Right cardiac atrium (tissue), 5 donors: ENCODE data around the gene PLEKHA6. TPM values are rescaled to one million over a fixed set of nuclear protein-coding genes. Genes with fewer than 3 reads are reported as not detected.

ENCODE experiments used
- ATAC-seq, 2 donors: fragments of 200-7000 bp; cut with Tn5 transposase; one replicate each; pipeline versions ENCODE4 v1.8.0 to v1.9.1; 2020; ENCODE audit warnings: moderate library complexity in 2 of 2, mild to moderate bottlenecking in 1 of 2
- DNase-seq, 3 donors: peaks; one replicate each; pipeline ENCODE4 v3.0.0-alpha.2; 2020
- H3K27ac ChIP-seq: one replicate; pipeline ENCODE4 v1.5.1; 2013; ENCODE audit warnings: mild to moderate bottlenecking, low read length, control low read depth, moderate library complexity
- H3K27me3 ChIP-seq: one replicate; pipeline ENCODE4 v1.6.1; 2013; ENCODE audit not compliant: control insufficient read depth, insufficient read depth
- H3K4me1 ChIP-seq: one replicate; pipeline ENCODE4 v1.6.1; 2013; ENCODE audit warnings: low read length; ENCODE audit not compliant: control insufficient read depth, insufficient read depth
- H3K4me3 ChIP-seq: one replicate; pipeline ENCODE4 v1.5.1; 2013; ENCODE audit warnings: low read length, control low read depth
- H3K9me3 ChIP-seq: one replicate; pipeline ENCODE4 v1.6.1; 2013; ENCODE audit warnings: low read length; ENCODE audit not compliant: control insufficient read depth
- WGBS: extraction: QIAGEN DNeasy Blood & Tissue Kit; methylation state at CpG from one replicate; pipeline ENCODE4 v1.1.7; 2013; 5-methylcytosine and 5-hydroxymethylcytosine counted together
- intact Hi-C, 4 donors: fragments of 100-400 bp; cut with DNase I; formaldehyde crosslinking; loops; one replicate each; pipeline versions ENCODE4 v1.11.0 to v1.14.0; 2022 to 2023
- polyA plus RNA-seq: library from polyadenylated mRNA; stranded (reverse); fragments of 200-250 nt; gene quantifications from one replicate; pipeline ENCODE4 v1.2.3, GENCODE V29; 2013
- total RNA-seq, 4 donors: library from RNA; stranded (reverse); fragmentation: NEBNext Ultra II Directional; extraction: Animal tissue kit (Norgen Biotek cat#: 25700); gene quantifications; one replicate each; pipeline ENCODE4 v1.2.1, GENCODE V29; 2021
- donor health status: healthy with polysubstance abuse.
- donor health status: DM: no; HTN: yes; CAD: no.
- donor health status: DM: no; HTN: no; CAD: no.
- donor health status: DM: no; HTN: yes; CAD: no; lungs with severe emphysema.
- donor health status: DM: yes; HTN: yes; CAD: no.

The PLEKHA6 gene
- total and polyA plus RNA-seq, 5 donors = 17.7 to 55.4 (median 28.9) TPM

DNA sequence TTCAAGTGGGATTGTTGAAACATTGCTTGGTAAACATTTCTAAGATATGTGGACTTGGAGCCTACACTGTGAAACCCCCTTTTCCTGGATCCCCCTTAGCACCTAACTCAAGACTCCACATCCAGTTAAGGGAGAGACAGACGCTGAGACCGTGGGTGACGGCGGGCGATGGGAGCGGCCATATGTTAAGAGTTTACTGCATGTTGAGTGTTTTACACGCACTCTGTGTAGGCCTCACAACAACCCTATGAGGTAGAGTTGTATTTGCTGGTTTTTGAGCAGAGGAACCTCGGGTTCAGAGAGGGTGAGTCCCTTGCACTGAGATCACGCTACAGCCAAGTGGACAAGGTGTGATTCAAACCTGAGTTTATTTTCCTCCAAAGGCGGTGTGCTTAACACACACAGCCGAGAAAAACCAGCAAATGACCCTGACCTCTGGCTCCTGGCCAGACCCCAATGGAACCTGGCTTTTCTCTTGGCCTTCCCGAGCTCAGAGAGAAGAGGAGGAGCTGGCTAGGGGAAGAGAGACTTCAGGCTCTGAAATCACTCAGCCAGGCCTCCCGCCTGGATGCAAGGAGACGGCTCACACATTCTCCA lies 99.0 kb downstream of the PLEKHA6 start:
- 83% methylated on average over 14 of the region's 14 CpGs for WGBS
- Histone ChIP-seq H3K4me1 (peaks cover 10% of the 10 kb centered on the region), H3K27ac (no peak overlapping the region), H3K4me3 (no peak overlapping the region), H3K27me3 (no peaks in the 10 kb centered on the region), H3K9me3 (no peaks in the 10 kb centered on the region)
- intact Hi-C loops = no loop called here
- DNase-seq (no peak), ATAC-seq (no peak)

DNA sequence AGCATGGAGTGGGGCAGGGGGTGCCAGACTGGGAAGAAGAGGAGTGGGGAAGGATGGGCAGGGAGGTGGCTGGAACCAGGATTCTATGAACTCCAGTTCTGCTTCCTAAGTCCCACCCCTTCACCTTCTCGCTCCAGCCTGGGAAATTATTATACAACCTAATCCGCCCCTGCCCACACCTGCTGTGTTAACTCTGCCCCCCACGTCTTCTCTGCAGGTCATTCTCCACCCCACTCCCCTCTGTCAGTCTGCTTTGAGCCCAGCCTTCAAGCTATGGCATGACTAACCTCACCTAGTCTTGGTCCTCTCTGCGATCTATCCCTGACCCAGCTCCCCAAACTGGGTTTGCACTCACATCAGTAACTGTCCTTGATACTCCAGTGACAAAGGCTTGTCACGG lies 99.9 kb downstream of the PLEKHA6 start:
- peaks cover 6% of the 10 kb centered on the region for H3K4me1 ChIP-seq
- intact Hi-C loops = loop anchor here (5.0 kb wide), 1 partner anchor 103 kb away; no protein-coding TSS in a partner anchor

DNA sequence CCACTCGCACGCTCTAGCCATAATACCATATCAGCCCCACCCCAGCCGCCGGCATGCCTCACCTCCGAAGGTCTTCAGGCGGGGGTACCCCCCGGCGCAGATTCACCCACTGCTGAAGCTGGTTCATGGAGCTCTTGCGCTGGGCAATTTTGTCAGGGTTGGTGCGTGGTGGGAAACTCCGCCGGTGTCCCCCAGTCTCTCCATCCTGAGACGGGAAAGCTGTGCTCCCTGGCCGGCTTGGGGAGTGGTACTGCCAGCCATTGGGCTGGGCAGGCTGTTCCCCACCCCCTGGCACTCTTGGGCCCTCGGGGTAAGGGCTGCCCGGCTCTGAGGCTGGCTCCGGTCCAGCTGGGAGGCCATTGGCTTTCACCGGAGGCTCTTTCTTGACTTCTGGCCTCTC lies 100.5 kb downstream of the PLEKHA6 start:
- WGBS = 85% methylated on average over 18 of the region's 18 CpGs
- DNase-seq (no peak), ATAC-seq (no peak)
- Histone ChIP-seq H3K4me1 (peaks cover 2% of the 10 kb centered on the region), H3K4me3 (no peak overlapping the region), H3K27me3 (no peaks in the 10 kb centered on the region), H3K27ac (no peak overlapping the region), H3K9me3 (no peaks in the 10 kb centered on the region)
- intact Hi-C loops = loop anchor here (5.0 kb wide), 1 partner anchor 103 kb away; no protein-coding TSS in a partner anchor

More for the DNA sequence above, 99.9 kb downstream of the PLEKHA6 start:
- H3K4me3 ChIP-seq = no peak overlapping the region
- WGBS = 90% methylated on average over 5 of the region's 5 CpGs
- no peaks in the 10 kb centered on the region for H3K27me3 ChIP-seq
- H3K9me3 ChIP-seq = no peaks in the 10 kb centered on the region
- ATAC-seq (no peak), DNase-seq (no peak)
- no peak overlapping the region for H3K27ac ChIP-seq

DNA sequence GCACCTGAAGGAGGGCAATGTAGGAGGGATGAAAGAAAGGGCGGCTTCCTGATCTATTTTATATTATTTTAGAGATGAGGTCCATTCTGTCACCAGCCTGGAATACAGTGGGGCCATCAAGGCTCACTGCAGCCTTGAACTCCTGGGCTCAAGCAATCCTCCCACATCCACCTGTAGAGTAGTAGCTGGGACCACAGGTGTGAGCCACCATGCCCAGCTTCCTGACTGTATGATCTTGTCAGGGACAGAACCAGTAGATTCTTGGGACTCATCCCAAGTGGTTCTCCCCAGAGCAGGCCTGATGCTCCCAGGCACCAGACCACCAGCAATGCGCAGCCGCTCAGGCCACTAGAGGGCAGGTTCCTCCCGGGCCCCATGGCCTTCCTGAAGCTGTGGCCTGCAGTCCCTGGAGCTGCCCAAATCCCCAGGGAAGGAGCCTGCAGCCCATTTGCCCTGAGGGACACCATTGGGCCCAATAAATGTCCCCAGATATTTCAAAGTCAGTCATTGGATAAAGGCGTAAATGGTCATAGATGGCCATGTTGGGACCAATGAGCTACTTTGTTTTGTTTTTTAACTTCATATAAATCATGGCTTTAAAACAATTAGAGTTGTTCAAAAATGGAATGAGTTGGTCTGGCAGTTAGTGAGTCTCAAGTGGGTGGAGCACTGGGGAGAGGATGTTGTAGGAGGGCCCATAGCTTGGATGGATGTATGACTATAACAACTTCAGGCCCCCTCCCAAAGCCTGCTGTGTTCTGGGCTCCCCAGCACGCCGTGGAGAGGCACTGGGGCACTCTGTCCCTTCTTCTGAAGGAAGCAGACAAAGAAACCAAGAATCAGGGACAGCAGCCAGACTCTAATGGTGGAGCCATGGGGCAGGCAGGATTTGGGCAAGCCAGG lies 101.3 kb downstream of the PLEKHA6 start:
- DNase-seq (peak; percentile 61 to 81 (median 78)), ATAC-seq (peak; percentile 41 to 64)
- Histone ChIP-seq H3K4me1 (peaks cover 2% of the 10 kb centered on the region), H3K27me3 (no peaks in the 10 kb centered on the region), H3K9me3 (no peaks in the 10 kb centered on the region), H3K27ac (no peak overlapping the region), H3K4me3 (no peak overlapping the region)
- 55% methylated on average over 7 of the region's 7 CpGs for WGBS
- intact Hi-C loops = loop anchor here (5.0 kb wide), 1 partner anchor 104 kb away; no protein-coding TSS in a partner anchor

DNA sequence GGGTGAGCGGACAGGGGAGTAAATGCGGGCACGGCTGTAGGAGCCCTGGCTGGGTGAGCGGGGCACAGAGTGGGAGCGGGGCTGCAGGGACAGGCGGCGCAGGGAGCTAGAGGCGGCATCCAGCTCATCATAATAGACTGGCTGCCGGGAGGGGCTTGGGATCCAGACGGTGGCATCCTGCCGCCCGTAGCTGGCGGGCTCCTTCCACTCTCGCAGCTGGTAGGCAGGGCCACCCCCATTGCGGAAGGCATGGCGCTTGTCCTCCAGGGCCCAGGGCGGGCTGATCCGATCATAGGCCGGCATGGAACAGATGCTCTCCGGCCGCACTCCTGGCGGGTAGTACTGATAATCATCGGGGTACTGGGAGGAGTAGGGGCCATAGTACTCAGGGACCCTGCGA lies 102.3 kb downstream of the PLEKHA6 start:
- intact Hi-C loops = loop anchor here (5.0 kb wide), 1 partner anchor 105 kb away; no protein-coding TSS in a partner anchor
- 93% methylated on average over 24 of the region's 24 CpGs for WGBS
- ATAC-seq (no peak), DNase-seq (no peak)
- no peak overlapping the region for H3K27ac ChIP-seq
- no peaks in the 10 kb centered on the region for H3K27me3 ChIP-seq
- no peaks in the 10 kb centered on the region for H3K4me1 ChIP-seq
- no peaks in the 10 kb centered on the region for H3K9me3 ChIP-seq
- H3K4me3 ChIP-seq = no peak overlapping the region

DNA sequence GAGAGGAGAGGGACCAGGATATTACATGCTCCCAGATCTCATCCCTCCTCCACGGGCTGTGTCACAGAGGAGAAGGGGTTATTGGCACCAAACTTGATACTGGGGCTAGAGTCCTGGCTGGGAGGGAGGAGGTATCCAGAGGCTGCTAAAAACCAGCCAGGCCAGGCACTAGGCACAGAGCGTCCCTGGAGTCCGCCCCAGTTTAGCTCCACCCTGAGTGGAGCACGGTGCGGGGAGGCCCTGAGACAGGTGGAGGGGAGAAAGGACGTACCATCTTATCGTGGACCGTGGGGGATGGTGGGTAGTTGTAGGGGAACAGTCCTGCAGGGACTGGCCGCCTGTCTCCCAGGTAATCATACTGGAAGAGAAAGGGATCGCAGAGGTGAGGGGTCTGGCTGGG lies 103.2 kb downstream of the PLEKHA6 start:
- 78% methylated on average over 10 of the region's 10 CpGs for WGBS
- intact Hi-C loops = loop anchor here (5.0 kb wide), 1 partner anchor 106 kb away; no protein-coding TSS in a partner anchor
- no peak overlapping the region for H3K27ac ChIP-seq
- ATAC-seq (peak in 1 of 2 donors; percentile 17), DNase-seq (no peak)
- no peaks in the 10 kb centered on the region for H3K9me3 ChIP-seq
- peaks cover 2% of the 10 kb centered on the region for H3K4me1 ChIP-seq
- H3K4me3 ChIP-seq = no peak overlapping the region
- no peaks in the 10 kb centered on the region for H3K27me3 ChIP-seq

DNA sequence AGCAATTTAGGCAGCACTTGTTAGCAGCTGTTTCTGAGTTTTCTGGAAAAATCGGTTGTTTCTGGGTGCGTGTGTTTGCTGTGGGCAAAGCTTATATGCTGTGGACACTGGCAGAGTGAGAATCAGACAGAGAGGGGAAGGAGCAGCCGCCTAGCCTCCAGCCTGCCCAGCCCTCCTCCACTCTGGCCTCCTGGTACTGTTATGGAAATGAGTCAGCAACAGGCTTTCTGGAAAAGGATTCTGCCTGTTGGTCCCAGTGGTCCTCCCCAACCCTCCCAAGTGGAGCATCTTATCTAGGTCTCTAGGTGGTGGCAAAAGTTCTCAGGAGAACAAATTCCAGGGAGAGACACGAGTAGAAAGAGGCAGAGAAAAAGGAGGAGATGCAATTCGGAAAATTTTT lies 103.8 kb downstream of the PLEKHA6 start:
- intact Hi-C loops = loop anchor here (5.0 kb wide), 1 partner anchor 106 kb away; no protein-coding TSS in a partner anchor
- Histone ChIP-seq H3K27me3 (no peaks in the 10 kb centered on the region), H3K27ac (peak overlapping the region; percentile 13), H3K9me3 (no peaks in the 10 kb centered on the region), H3K4me3 (no peak overlapping the region), H3K4me1 (peaks cover 2% of the 10 kb centered on the region)
- no peak for DNase-seq
- peak in 1 of 2 donors; percentile 17 for ATAC-seq
- WGBS = 60% methylated on average over 5 of the region's 5 CpGs

DNA sequence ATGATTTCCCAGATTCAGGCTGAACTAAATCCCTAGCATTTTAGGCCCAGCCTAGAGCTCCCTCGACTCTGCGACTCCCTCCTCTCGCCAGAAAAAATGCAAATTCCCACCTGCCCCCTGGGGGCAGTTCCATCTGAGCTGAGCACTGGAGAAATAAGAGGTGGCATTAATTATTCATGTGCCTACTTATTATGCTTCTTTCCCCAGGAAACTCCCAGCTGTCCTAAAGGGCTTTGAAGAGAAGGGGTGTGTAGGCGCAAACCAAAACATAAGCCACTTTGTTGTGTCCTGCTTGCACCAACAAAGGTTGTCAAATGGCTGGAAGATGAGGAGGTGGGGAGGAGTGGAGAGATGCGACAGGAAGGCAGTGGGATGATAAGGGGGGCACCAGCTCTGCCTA lies 104.5 kb downstream of the PLEKHA6 start:
- no peak overlapping the region for H3K27ac ChIP-seq
- intact Hi-C loops = loop anchor here (5.0 kb wide), 1 partner anchor 107 kb away; no protein-coding TSS in a partner anchor
- WGBS = 82% methylated on average over 5 of the region's 5 CpGs
- no peaks in the 10 kb centered on the region for H3K27me3 ChIP-seq
- ATAC-seq (no peak), DNase-seq (no peak)
- H3K4me1 ChIP-seq = peaks cover 2% of the 10 kb centered on the region
- no peaks in the 10 kb centered on the region for H3K9me3 ChIP-seq
- no peak overlapping the region for H3K4me3 ChIP-seq

DNA sequence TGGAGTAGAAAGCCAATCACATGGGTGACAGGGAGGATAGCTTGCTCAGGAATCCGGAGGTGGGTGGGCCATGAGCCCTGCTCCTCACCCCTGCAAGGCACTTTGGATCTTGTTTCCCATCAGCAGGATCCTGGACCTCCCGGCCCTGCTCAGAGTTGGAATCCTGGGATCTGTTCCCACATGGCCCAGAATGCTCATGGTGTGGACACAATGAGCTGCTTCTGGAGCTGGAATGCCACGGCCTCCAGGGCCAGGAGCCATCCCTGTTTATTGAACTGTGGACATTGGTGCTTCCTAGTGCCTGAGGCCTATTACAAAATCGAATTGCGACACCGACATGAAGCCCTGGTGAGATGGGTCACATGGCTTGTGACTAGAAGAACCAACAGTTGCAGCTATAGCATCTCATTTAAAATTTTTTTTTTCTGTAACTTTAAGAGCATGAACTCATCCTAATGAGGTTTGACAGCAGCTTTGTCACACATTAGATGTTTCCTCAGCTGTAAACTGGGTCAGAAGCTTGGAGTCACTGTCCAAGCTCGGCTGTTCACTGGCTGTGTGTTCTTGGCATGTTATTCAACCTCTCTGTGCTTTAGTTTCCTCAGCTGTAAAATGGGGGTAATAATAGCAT lies 105.6 kb downstream of the PLEKHA6 start:
- peak; percentile 65 to 66 for ATAC-seq
- no peaks in the 10 kb centered on the region for H3K27me3 ChIP-seq
- intact Hi-C loops = no loop called here
- DNase-seq = peak; percentile 80 to 89 (median 86)
- WGBS = 56% methylated on average over 7 of the region's 7 CpGs
- no peak overlapping the region for H3K4me3 ChIP-seq
- H3K9me3 ChIP-seq = no peaks in the 10 kb centered on the region
- peaks cover 2% of the 10 kb centered on the region for H3K4me1 ChIP-seq
- H3K27ac ChIP-seq = peak overlapping the region; percentile 7

DNA sequence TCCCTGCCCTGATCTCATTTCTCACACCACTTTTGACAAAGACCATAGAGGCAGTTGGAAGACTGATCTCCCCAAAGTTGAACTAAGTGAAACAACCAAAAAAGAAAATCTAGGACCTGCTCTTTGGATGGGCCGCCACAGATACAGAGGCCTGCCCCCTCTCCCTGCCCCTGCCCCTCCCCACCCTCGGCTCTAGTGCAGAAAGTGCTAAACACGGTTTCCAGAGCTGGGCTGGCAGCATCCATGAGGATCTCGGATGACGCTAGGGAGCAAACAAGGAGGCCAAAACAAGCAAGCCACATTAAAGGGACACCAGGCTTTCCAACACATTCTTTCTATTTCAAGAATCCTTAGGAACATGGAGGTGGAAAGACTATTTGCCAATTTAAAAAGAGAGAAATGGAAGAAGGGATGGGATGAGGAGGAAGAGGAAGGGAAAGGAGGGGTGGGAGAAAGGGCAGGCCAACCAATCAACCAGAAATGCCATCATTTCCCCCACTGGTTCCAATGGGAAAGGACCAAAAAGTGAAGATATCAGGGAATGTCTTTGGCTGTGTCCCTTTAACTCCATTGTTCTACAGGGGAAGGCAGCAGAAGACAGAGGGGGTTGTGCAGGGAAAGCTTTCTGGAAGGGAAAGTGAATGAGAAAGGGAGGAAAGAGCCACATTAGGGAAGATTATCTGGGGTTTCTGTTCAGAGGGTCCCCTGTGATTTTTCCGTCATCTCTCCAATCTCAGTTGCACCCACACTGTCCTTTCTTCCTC lies 107.6 kb downstream of the PLEKHA6 start:
- Histone ChIP-seq H3K27ac (no peak overlapping the region), H3K27me3 (no peaks in the 10 kb centered on the region), H3K4me3 (no peak overlapping the region), H3K4me1 (peaks cover 2% of the 10 kb centered on the region), H3K9me3 (no peaks in the 10 kb centered on the region)
- WGBS = 50% methylated on average over 6 of the region's 6 CpGs
- intact Hi-C loops = no loop called here
- ATAC-seq (peak in 1 of 2 donors; percentile 34), DNase-seq (peak in 1 of 3 donors; percentile 72)
